Vagina (tissue), 2 donors: ENCODE measurements around the gene PRELID2. TPM values are rescaled to one million over a fixed set of nuclear protein-coding genes. Genes with fewer than 3 reads are reported as not detected.
"Not testable (repeated sequence)": the region's sequence is repeated elsewhere in the genome, so short reads cannot be mapped to it uniquely, and the experiment has no call there.

Source experiments
- DNase-seq, 2 donors: peaks; one replicate each; pipeline ENCODE4 v3.0.0-alpha.2; 2017; ENCODE audit errors: extremely low spot score in 2 of 2
- H3K27ac ChIP-seq: fragments of 200-600 bp; sonication (generic); one replicate; pipeline ENCODE4 v1.5.1; 2019
- H3K27me3 ChIP-seq: fragments of 200-600 bp; sonication (generic); one replicate; pipeline ENCODE4 v1.5.1; 2019
- H3K36me3 ChIP-seq, 2 donors: fragments of 200-600 bp; sonication (generic); one replicate each; pipeline ENCODE4 v1.5.1; 2017 to 2019
- H3K4me1 ChIP-seq: fragments of 200-600 bp; sonication (generic); one replicate; pipeline ENCODE4 v1.5.1; 2019
- H3K4me3 ChIP-seq, 2 donors: fragments of 200-600 bp; sonication (generic); 1 replicate in 1 of 2; 2 replicates in 1 of 2; pipeline ENCODE4 v1.5.1; 2016 to 2019
- H3K9me3 ChIP-seq: fragments of 200-600 bp; sonication (generic); one replicate; pipeline ENCODE4 v1.5.1; 2019
- CTCF ChIP-seq, 3 experiments: fragments of 450-650 bp in 2 of 3; fragments of 200-600 bp in 1 of 3; sonication (generic) in 1 of 3; IDR thresholded peaks; one replicate each; pipeline ENCODE4 v1.5.1; 2017 to 2019; ENCODE audit warnings: antibody characterized with exemption in 3 of 3, mild to moderate bottlenecking in 2 of 3, moderate library complexity in 2 of 3
- POLR2A ChIP-seq, 2 donors: fragments of 450-650 bp; IDR thresholded peaks; one replicate each; pipeline ENCODE4 v1.6.1; 2017; ENCODE audit warnings: antibody characterized with exemption in 2 of 2, mild to moderate bottlenecking in 2 of 2, moderate library complexity in 2 of 2
- POLR2AphosphoS5 ChIP-seq, 2 donors: sonication (generic); formaldehyde crosslinking; IDR thresholded peaks; one replicate each; pipeline ENCODE4 v1.9.0; 2017; ENCODE audit warnings: antibody characterized with exemption in 2 of 2, mild to moderate bottlenecking in 2 of 2, low read depth in 1 of 2; ENCODE audit not compliant: insufficient read depth in 1 of 2
- intact Hi-C: fragments of 100-400 bp; cut with DNase I; formaldehyde crosslinking; loops from one replicate; pipeline ENCODE4 v1.15.1; 2023
- total RNA-seq: library from RNA; depleted of rRNA; stranded (reverse); fragments of >200 nt; gene quantifications from one replicate; pipeline ENCODE4 v1.2.3, GENCODE V29; 2016

PRELID2 gene
- total RNA-seq, 1 donor from 2014 or later = 16.2 TPM

GRCh38 chr5:145867806-145868205 is 32.7 kb upstream of the PRELID2 start:
- H3K27ac ChIP-seq = no peak overlapping the region
- no peaks in the 10 kb centered on the region for H3K4me1 ChIP-seq
- TF ChIP-seq POLR2A (IDR thresholded peaks at IDR 0.05) (no peak), CTCF (IDR thresholded peaks at IDR 0.05) (no peak), POLR2AphosphoS5 (IDR thresholded peaks at IDR 0.05; ENCODE audit: insufficient read depth in 1 of 2, low read depth in 1 of 2) (no peak)
- no peak overlapping the region for H3K4me3 ChIP-seq
- H3K9me3 ChIP-seq = no peaks in the 10 kb centered on the region
- no peak for DNase-seq
- H3K36me3 ChIP-seq = no peaks in the 10 kb centered on the region
- H3K27me3 ChIP-seq = no peaks in the 10 kb centered on the region
- intact Hi-C loops = no loop called here

- DNase-seq, H3K4me3 ChIP-seq, H3K4me1 ChIP-seq, H3K9me3 ChIP-seq, H3K27ac ChIP-seq, H3K27me3 ChIP-seq, H3K36me3 ChIP-seq, intact Hi-C loops: not testable (repeated sequence)
Measured at GRCh38 chr5:145864432-145864831, 29.3 kb upstream of the PRELID2 start.

- Histone ChIP-seq H3K27ac (no peak overlapping the region), H3K4me1 (no peaks in the 10 kb centered on the region), H3K4me3 (no peak overlapping the region), H3K36me3 (no peaks in the 10 kb centered on the region), H3K9me3 (no peaks in the 10 kb centered on the region), H3K27me3 (no peaks in the 10 kb centered on the region)
- DNase-seq = no peak
- intact Hi-C loops = no loop called here
- TF ChIP-seq POLR2AphosphoS5 (IDR thresholded peaks at IDR 0.05; ENCODE audit: insufficient read depth in 1 of 2, low read depth in 1 of 2) = no peak
- TF ChIP-seq CTCF (IDR thresholded peaks at IDR 0.05) = no peak
- TF ChIP-seq POLR2A (IDR thresholded peaks at IDR 0.05) = no peak
Measured at GRCh38 chr5:145863003-145863402, 27.9 kb upstream of the PRELID2 start.

- Histone ChIP-seq H3K36me3 (no peaks in the 10 kb centered on the region), H3K4me1 (peaks cover 14% of the 10 kb centered on the region), H3K9me3 (no peaks in the 10 kb centered on the region), H3K4me3 (no peak overlapping the region), H3K27me3 (no peaks in the 10 kb centered on the region), H3K27ac (no peak overlapping the region)
- intact Hi-C loops = no loop called here
- TF ChIP-seq POLR2AphosphoS5 (IDR thresholded peaks at IDR 0.05; ENCODE audit: insufficient read depth in 1 of 2, low read depth in 1 of 2) (no peak), CTCF (IDR thresholded peaks at IDR 0.05) (no peak), POLR2A (IDR thresholded peaks at IDR 0.05) (no peak)
- no peak for DNase-seq
Measured at GRCh38 chr5:145859897-145860296, 24.8 kb upstream of the PRELID2 start.

GRCh38 chr5:145859453-145859852 is 24.3 kb upstream of the PRELID2 start:
- H3K36me3 ChIP-seq = no peaks in the 10 kb centered on the region
- H3K27me3 ChIP-seq = no peaks in the 10 kb centered on the region
- TF ChIP-seq CTCF (IDR thresholded peaks at IDR 0.05) (no peak), POLR2AphosphoS5 (IDR thresholded peaks at IDR 0.05; ENCODE audit: insufficient read depth in 1 of 2, low read depth in 1 of 2) (no peak), POLR2A (IDR thresholded peaks at IDR 0.05) (no peak)
- H3K4me1 ChIP-seq = peaks cover 18% of the 10 kb centered on the region
- H3K27ac ChIP-seq = no peak overlapping the region
- DNase-seq = no peak
- no peak overlapping the region for H3K4me3 ChIP-seq
- intact Hi-C loops = no loop called here
- H3K9me3 ChIP-seq = no peaks in the 10 kb centered on the region

- intact Hi-C loops = no loop called here
- TF ChIP-seq CTCF (IDR thresholded peaks at IDR 0.05) (no peak), POLR2A (IDR thresholded peaks at IDR 0.05) (no peak), POLR2AphosphoS5 (IDR thresholded peaks at IDR 0.05; ENCODE audit: insufficient read depth in 1 of 2, low read depth in 1 of 2) (no peak)
- Histone ChIP-seq H3K4me3 (no peak overlapping the region), H3K36me3 (no peaks in the 10 kb centered on the region), H3K27ac (no peak overlapping the region), H3K9me3 (no peaks in the 10 kb centered on the region), H3K27me3 (no peaks in the 10 kb centered on the region), H3K4me1 (peaks cover 21% of the 10 kb centered on the region)
- no peak for DNase-seq
Measured at GRCh38 chr5:145858959-145859358, 23.8 kb upstream of the PRELID2 start.
